K562 (cell line): ENCODE results near the gene CITED2. TPM values are rescaled to one million over a fixed set of nuclear protein-coding genes. Genes with fewer than 3 reads are reported as not detected.

ENCODE experiments used
- CTBP1 ChIP-seq: fragments of 450-650 bp; IDR thresholded peaks from 2 replicates; pipeline ENCODE4 v1.6.1; 2016; ENCODE audit warnings: borderline replicate concordance
- GTF2E2 ChIP-seq: fragments of 200-800 bp; sonication (Bioruptor generic); IDR thresholded peaks from 2 replicates; pipeline ENCODE4 v1.6.1; 2016; ENCODE audit warnings: missing genetic modification characterization, missing compliant biosample characterization
- JUND ChIP-seq, 2 experiments: IDR thresholded peaks; 2 replicates in 1 of 2; 3 replicates in 1 of 2; pipeline ENCODE4 v1.6.1; 2011; ENCODE audit warnings: borderline replicate concordance in 2 of 2, low read depth in 2 of 2, low read length in 2 of 2, improper control_type of control experiment in 1 of 2, missing biosample characterization in 1 of 2, missing genetic modification characterization in 1 of 2, missing genetic modification reagents in 1 of 2
- MTA3 ChIP-seq: fragments of 450-650 bp; formaldehyde crosslinking; IDR thresholded peaks from 2 replicates; pipeline ENCODE4 v1.6.1; 2017; ENCODE audit warnings: mild to moderate bottlenecking, borderline replicate concordance
- NFYB ChIP-seq: IDR thresholded peaks from 2 replicates; pipeline ENCODE4 v1.6.1; 2011; ENCODE audit warnings: mild to moderate bottlenecking, moderate library complexity; ENCODE audit not compliant: insufficient read length; ENCODE audit errors: extremely low read depth
- RBM39 ChIP-seq: fragments of 200-400 bp; formaldehyde crosslinking; optimal IDR thresholded peaks from 2 replicates; pipeline ENCODE3; 2018; ENCODE audit warnings: low read depth, low read length
- ZKSCAN1 ChIP-seq: fragments of 150-350 bp; IDR thresholded peaks from 2 replicates; pipeline ENCODE4 v1.6.1; 2016; ENCODE audit warnings: low read depth, low read length
- ZNF184 ChIP-seq: sonication (generic); formaldehyde crosslinking; IDR thresholded peaks from 2 replicates; pipeline ENCODE4 v1.5.0; 2020; ENCODE audit warnings: missing genetic modification reagents
- ZNF584 ChIP-seq: fragments of 200-800 bp; sonication (Bioruptor generic); IDR thresholded peaks from 2 replicates; pipeline ENCODE4 v1.6.1; 2016; ENCODE audit warnings: low read depth, mild to moderate bottlenecking, missing genetic modification characterization, missing compliant biosample characterization
- ZZZ3 ChIP-seq: fragments of 450-650 bp; IDR thresholded peaks from 2 replicates; pipeline ENCODE4 v1.6.1; 2016; ENCODE audit warnings: antibody characterized with exemption, mild to moderate bottlenecking, moderate library complexity
- polyA plus RNA-seq, 8 experiments: library from polyadenylated mRNA; depleted of rRNA in 4 of 8; stranded (reverse) in 5 of 8; unstranded in 3 of 8; fragments of >200 nt; fragmentation: Nextera tagmentation in 2 of 8; fragmentation: Illumina TruSeq in 1 of 8; extraction: Ambion mirVana in 2 of 8; extraction: Trizol in 1 of 8; gene quantifications; 2 replicates each; pipeline versions ENCODE4 v1.2.1 to v1.2.3, GENCODE V29; 2011 to 2014; ENCODE audit warnings: inconsistent platforms in 1 of 8, missing spikeins in 1 of 8
- total RNA-seq, 7 experiments: library from RNA; depleted of rRNA in 6 of 7; stranded (reverse); fragments of >200 nt in 6 of 7; fragmentation: Illumina TruSeq in 2 of 7; extraction: Trizol in 2 of 7; gene quantifications; 2 replicates each; pipeline versions ENCODE4 v1.2.1 to v1.2.3, GENCODE V29; 2011 to 2021; ENCODE audit warnings: low replicate concordance in 1 of 7
- TF ChIP-seq, protein P1 (sequence below): fragments of 150-350 bp; IDR thresholded peaks from 2 replicates; pipeline ENCODE4 v1.6.1; 2014; ENCODE audit warnings: low read depth, mild to moderate bottlenecking, low read length, borderline replicate concordance
- TF ChIP-seq, protein P2 (sequence below): fragments of 250-450 bp; sonication (Bioruptor Pico); IDR thresholded peaks from 2 replicates; pipeline ENCODE4 v1.8.0; 2021; ENCODE audit warnings: moderate library complexity, mild to moderate bottlenecking, inconsistent platforms
- TF ChIP-seq, protein P3 (sequence below): fragments of 450-650 bp; IDR thresholded peaks from 2 replicates; pipeline ENCODE4 v1.6.1; 2018; ENCODE audit warnings: mild to moderate bottlenecking, low read depth; ENCODE audit not compliant: partially characterized antibody
- TF ChIP-seq, protein P4 (sequence below): fragments of 250-450 bp; sonication (Bioruptor Pico); IDR thresholded peaks from 2 replicates; pipeline ENCODE4 v1.8.0; 2022; ENCODE audit warnings: inconsistent platforms
- TF ChIP-seq, protein P5 (sequence below): fragments of 250-450 bp; sonication (Bioruptor Pico); IDR thresholded peaks from 2 replicates; pipeline ENCODE4 v1.5.1; 2021; ENCODE audit warnings: mild to moderate bottlenecking

The CITED2 gene
- total and polyA plus RNA-seq, 9 of the 15 experiments (the other 6 are each of a cell fraction or from before 2014, with no cell fraction given): 0.21 to 86.1 (median 17.5) TPM

DNA sequence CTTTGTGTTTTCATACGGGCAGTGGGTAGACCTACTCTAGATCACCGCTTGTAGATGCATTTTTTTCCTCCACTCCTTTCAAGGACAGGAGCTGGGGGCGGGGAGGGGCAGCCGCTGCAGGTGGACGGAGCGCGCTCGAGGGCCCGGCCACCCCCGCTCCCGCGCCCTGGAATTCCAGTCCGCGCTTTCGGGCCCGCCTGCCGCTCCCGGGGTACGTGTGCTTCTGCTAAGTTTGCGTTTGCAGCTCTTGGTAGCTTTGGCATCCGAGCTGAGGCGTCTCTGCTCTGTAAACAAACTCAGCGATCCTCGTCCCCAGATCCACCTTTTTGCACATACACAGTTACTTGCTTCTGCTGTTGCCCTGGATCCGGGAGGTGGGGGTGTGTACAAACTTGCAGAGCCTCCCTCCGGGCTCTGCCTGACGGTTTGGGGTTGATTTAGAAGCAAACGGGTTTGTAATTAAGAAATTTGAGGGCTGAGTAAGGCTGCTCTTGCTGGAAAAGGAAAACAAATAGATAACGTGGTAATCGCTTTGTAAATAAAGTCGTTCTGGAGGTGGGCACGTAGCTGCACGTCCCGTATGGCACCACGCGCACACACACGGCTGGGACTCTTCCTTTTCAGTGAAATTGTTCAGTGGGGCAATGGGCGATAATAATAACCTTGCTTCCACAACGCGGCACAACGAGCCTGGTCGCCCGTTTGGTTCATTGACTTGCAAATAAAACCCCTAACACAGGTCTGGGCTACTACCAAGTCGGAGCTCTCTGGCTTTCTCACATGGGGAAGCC is 973 bp upstream of the CITED2 start (continued):
- TF ChIP-seq, protein P1, sequence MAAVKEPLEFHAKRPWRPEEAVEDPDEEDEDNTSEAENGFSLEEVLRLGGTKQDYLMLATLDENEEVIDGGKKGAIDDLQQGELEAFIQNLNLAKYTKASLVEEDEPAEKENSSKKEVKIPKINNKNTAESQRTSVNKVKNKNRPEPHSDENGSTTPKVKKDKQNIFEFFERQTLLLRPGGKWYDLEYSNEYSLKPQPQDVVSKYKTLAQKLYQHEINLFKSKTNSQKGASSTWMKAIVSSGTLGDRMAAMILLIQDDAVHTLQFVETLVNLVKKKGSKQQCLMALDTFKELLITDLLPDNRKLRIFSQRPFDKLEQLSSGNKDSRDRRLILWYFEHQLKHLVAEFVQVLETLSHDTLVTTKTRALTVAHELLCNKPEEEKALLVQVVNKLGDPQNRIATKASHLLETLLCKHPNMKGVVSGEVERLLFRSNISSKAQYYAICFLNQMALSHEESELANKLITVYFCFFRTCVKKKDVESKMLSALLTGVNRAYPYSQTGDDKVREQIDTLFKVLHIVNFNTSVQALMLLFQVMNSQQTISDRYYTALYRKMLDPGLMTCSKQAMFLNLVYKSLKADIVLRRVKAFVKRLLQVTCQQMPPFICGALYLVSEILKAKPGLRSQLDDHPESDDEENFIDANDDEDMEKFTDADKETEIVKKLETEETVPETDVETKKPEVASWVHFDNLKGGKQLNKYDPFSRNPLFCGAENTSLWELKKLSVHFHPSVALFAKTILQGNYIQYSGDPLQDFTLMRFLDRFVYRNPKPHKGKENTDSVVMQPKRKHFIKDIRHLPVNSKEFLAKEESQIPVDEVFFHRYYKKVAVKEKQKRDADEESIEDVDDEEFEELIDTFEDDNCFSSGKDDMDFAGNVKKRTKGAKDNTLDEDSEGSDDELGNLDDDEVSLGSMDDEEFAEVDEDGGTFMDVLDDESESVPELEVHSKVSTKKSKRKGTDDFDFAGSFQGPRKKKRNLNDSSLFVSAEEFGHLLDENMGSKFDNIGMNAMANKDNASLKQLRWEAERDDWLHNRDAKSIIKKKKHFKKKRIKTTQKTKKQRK: no peak
- TF ChIP-seq RBM39 (no peak), MTA3 (peak; percentile 51; the same call in 1 of the 2 replicates), NFYB (no peak), GTF2E2 (tag) (peak; percentile 82), CTBP1 (peak; percentile 62), ZNF184 (CRISPR knock-in tag) (no peak), ZZZ3 (no peak), ZKSCAN1 (peak; percentile 75; the same call in 1 of the 2 replicates), ZNF584 (CRISPR knock-in tag) (no peak), JUND (IDR thresholded peaks at IDR 0.05; ENCODE audit: borderline replicate concordance, low read depth, low read length) (peak; percentile 70), JUND (tag; IDR thresholded peaks at IDR 0.05; ENCODE audit: borderline replicate concordance, low read depth, low read length) (no peak; the same call in 2 of the 3 replicates)
- TF ChIP-seq, protein P2, sequence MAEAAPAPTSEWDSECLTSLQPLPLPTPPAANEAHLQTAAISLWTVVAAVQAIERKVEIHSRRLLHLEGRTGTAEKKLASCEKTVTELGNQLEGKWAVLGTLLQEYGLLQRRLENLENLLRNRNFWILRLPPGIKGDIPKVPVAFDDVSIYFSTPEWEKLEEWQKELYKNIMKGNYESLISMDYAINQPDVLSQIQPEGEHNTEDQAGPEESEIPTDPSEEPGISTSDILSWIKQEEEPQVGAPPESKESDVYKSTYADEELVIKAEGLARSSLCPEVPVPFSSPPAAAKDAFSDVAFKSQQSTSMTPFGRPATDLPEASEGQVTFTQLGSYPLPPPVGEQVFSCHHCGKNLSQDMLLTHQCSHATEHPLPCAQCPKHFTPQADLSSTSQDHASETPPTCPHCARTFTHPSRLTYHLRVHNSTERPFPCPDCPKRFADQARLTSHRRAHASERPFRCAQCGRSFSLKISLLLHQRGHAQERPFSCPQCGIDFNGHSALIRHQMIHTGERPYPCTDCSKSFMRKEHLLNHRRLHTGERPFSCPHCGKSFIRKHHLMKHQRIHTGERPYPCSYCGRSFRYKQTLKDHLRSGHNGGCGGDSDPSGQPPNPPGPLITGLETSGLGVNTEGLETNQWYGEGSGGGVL (CRISPR knock-in tag): no peak
- TF ChIP-seq, protein P3, sequence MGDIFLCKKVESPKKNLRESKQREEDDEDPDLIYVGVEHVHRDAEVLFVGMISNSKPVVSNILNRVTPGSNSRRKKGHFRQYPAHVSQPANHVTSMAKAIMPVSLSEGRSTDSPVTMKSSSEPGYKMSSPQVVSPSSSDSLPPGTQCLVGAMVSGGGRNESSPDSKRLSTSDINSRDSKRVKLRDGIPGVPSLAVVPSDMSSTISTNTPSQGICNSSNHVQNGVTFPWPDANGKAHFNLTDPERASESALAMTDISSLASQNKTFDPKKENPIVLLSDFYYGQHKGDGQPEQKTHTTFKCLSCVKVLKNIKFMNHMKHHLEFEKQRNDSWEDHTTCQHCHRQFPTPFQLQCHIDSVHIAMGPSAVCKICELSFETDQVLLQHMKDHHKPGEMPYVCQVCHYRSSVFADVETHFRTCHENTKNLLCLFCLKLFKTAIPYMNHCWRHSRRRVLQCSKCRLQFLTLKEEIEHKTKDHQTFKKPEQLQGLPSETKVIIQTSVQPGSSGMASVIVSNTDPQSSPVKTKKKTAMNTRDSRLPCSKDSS: no peak
- TF ChIP-seq, protein P4, sequence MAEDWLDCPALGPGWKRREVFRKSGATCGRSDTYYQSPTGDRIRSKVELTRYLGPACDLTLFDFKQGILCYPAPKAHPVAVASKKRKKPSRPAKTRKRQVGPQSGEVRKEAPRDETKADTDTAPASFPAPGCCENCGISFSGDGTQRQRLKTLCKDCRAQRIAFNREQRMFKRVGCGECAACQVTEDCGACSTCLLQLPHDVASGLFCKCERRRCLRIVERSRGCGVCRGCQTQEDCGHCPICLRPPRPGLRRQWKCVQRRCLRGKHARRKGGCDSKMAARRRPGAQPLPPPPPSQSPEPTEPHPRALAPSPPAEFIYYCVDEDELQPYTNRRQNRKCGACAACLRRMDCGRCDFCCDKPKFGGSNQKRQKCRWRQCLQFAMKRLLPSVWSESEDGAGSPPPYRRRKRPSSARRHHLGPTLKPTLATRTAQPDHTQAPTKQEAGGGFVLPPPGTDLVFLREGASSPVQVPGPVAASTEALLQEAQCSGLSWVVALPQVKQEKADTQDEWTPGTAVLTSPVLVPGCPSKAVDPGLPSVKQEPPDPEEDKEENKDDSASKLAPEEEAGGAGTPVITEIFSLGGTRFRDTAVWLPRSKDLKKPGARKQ (CRISPR knock-in tag): no peak
- TF ChIP-seq, protein P5, sequence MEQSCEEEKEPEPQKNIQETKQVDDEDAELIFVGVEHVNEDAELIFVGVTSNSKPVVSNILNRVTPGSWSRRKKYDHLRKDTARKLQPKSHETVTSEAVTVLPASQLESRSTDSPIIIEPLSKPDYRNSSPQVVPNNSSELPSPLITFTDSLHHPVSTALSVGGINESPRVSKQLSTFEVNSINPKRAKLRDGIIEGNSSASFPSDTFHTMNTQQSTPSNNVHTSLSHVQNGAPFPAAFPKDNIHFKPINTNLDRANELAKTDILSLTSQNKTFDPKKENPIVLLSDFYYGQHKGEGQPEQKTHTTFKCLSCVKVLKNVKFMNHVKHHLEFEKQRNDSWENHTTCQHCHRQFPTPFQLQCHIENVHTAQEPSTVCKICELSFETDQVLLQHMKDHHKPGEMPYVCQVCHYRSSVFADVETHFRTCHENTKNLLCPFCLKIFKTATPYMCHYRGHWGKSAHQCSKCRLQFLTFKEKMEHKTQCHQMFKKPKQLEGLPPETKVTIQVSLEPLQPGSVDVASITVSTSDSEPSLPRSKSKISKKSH: no peak
